HFFc6 (cell line): ENCODE data around the gene POLE. TPM values are rescaled to one million over a fixed set of nuclear protein-coding genes. Genes with fewer than 3 reads are reported as not detected.

Experiments
- DNase-seq: peaks from one replicate; pipeline ENCODE4 v3.0.0-alpha.2; 2018
- H3K27ac Mint-ChIP-seq: 2 replicates; pipeline ENCODE4 v1.8.0; 2020; ENCODE audit warnings: mild to moderate bottlenecking, mixed read lengths
- H3K27me3 Mint-ChIP-seq: 2 replicates; pipeline ENCODE4 v1.8.0; 2021; ENCODE audit warnings: mild to moderate bottlenecking, moderate library complexity, mixed read lengths; ENCODE audit not compliant: insufficient read depth
- H3K36me3 Mint-ChIP-seq: 2 replicates; pipeline ENCODE4 v1.8.0; 2021; ENCODE audit warnings: low read depth, mixed read lengths
- H3K4me1 Mint-ChIP-seq: 2 replicates; pipeline ENCODE4 v1.8.0; 2020; ENCODE audit warnings: low read depth, mixed read lengths
- H3K4me3 Mint-ChIP-seq: 2 replicates; pipeline ENCODE4 v1.8.0; 2020; ENCODE audit warnings: mild to moderate bottlenecking, moderate library complexity, mixed read lengths
- H3K9me3 Mint-ChIP-seq: 2 replicates; pipeline ENCODE4 v1.8.0; 2020; ENCODE audit warnings: mild to moderate bottlenecking, mixed read lengths
- total RNA-seq, 6 experiments: library from RNA; stranded (reverse); fragmentation: NEBNext Ultra II Directional; extraction: Animal tissue kit (Norgen Biotek cat#: 25700); gene quantifications; 2 replicates in 1 of 6; 3 replicates in 5 of 6; pipeline ENCODE4 v1.2.3, GENCODE V29; 2021
- TF ChIP-seq, protein P1 (sequence below): fragments of 200-600 bp; sonication (generic); IDR thresholded peaks from 2 replicates; pipeline ENCODE4 v1.5.0; 2021; ENCODE audit warnings: antibody characterized with exemption, mild to moderate bottlenecking

Gene POLE
- total RNA-seq, 6 experiments from 2014 or later = 19.4 to 35.5 (median 29.3) TPM

DNA sequence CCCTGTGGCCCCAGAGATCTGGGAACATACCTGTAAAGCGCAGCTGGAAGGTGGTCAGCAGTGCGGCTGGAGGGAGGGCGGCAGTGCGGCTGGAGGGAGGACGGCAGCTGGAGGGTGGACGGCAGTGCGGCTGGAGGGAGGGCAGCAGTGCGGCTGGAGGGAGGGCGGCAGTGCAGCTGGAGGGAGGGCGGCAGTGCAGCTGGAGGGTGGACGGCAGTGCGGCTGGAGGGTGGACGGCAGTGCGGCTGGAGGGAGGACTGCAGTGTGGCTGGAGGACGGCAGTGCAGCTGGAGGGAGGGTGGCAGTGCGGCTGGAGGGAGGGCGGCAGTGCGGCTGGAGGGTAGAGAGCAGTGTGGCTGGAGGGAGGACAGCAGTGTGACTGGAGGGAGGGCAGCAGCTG is 100.2 kb downstream of the POLE start:
- H3K27ac Mint-ChIP-seq = no peak overlapping the region
- H3K4me1 Mint-ChIP-seq = no peaks in the 10 kb centered on the region
- no peaks in the 10 kb centered on the region; the same call in 1 of the 2 replicates for H3K9me3 Mint-ChIP-seq
- TF ChIP-seq, protein P1, sequence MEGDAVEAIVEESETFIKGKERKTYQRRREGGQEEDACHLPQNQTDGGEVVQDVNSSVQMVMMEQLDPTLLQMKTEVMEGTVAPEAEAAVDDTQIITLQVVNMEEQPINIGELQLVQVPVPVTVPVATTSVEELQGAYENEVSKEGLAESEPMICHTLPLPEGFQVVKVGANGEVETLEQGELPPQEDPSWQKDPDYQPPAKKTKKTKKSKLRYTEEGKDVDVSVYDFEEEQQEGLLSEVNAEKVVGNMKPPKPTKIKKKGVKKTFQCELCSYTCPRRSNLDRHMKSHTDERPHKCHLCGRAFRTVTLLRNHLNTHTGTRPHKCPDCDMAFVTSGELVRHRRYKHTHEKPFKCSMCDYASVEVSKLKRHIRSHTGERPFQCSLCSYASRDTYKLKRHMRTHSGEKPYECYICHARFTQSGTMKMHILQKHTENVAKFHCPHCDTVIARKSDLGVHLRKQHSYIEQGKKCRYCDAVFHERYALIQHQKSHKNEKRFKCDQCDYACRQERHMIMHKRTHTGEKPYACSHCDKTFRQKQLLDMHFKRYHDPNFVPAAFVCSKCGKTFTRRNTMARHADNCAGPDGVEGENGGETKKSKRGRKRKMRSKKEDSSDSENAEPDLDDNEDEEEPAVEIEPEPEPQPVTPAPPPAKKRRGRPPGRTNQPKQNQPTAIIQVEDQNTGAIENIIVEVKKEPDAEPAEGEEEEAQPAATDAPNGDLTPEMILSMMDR = no peak
- H3K27me3 Mint-ChIP-seq = peaks cover 8% of the 10 kb centered on the region
- H3K4me3 Mint-ChIP-seq = no peak overlapping the region
- H3K36me3 Mint-ChIP-seq = peaks cover 4% of the 10 kb centered on the region
- DNase-seq = no peak

DNA sequence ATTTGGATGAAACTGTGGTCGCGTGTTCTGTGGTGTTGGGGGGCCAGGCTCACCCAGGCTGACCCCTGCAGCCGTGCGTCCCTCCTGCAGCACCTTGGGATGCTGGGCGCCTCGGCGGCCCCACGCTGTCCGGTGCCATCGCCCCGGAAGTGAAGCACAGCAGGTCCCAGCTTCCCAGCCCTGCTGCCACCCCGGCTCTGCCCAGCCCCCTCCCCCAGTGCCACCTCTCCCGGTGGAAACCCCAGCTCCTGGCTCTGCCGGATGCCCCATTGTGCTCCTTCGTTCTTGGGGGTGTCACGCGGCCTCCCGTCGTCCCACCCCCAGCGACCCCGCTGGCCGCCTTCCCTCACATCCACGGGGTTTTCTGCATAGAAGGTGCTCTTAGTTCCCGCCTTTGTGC is 102.0 kb downstream of the POLE start:
- Mint-ChIP-seq H3K27me3 (peaks cover 9% of the 10 kb centered on the region), H3K27ac (no peak overlapping the region)

DNA sequence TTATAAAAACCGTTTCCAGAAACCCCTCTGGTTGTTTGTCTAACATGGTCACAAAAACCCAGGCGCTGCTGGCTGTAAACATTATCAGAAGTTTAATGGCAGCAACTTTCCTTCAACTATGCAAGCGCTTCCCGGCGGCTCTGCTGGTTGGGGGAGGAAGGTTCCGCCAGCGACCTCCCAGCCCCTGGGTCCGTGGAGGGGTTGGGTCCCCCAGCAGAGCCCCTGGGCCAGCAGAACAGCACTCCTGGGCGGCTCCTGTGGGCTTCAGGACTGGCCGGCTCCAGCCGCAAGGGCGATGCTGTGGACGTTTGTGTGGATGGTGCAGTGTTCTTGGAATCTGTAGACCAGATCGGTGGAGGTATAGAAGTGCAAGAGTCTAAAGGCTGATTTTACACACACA is 102.7 kb downstream of the POLE start:
- Mint-ChIP-seq H3K4me1 (no peaks in the 10 kb centered on the region), H3K36me3 (peaks cover 4% of the 10 kb centered on the region), H3K27ac (no peak overlapping the region), H3K9me3 (no peaks in the 10 kb centered on the region; the same call in 1 of the 2 replicates), H3K27me3 (peaks cover 9% of the 10 kb centered on the region), H3K4me3 (no peak overlapping the region)
- DNase-seq = no peak
- TF ChIP-seq, protein P1 = no peak

More for the DNA sequence above, 102.0 kb downstream of the POLE start:
- TF ChIP-seq, protein P1 = no peak
- DNase-seq = no peak
- no peaks in the 10 kb centered on the region for H3K4me1 Mint-ChIP-seq
- no peaks in the 10 kb centered on the region; the same call in 1 of the 2 replicates for H3K9me3 Mint-ChIP-seq
- no peak overlapping the region for H3K4me3 Mint-ChIP-seq
- peaks cover 4% of the 10 kb centered on the region for H3K36me3 Mint-ChIP-seq

DNA sequence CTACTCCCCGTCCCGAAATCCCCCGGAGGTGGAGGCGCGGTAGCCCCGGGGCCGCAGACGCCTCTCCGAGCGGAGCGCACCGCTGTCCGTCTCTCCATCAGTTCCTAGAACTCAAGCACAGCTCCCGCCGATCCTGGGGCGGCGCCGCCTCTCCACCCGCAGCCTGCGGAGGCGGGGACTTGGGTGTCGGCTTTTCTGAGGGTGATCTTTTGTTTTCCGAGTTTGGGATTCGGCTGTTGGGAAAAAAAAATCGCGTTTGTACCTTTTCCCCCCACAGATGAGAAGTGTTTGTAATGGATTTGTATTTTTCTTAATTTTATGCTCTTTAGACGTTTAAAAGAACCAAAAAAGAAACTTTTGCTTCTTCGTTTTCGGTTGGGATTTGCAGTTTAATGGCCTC is 103.4 kb downstream of the POLE start:
- no peak overlapping the region for H3K27ac Mint-ChIP-seq
- peaks cover 5% of the 10 kb centered on the region for H3K27me3 Mint-ChIP-seq
- DNase-seq = no peak
- no peaks in the 10 kb centered on the region; the same call in 1 of the 2 replicates for H3K9me3 Mint-ChIP-seq
- H3K4me3 Mint-ChIP-seq = peak overlapping the region; percentile 52; the same call in 1 of the 2 replicates
- TF ChIP-seq, protein P1 = no peak
- peaks cover 4% of the 10 kb centered on the region for H3K36me3 Mint-ChIP-seq
- H3K4me1 Mint-ChIP-seq = no peaks in the 10 kb centered on the region

DNA sequence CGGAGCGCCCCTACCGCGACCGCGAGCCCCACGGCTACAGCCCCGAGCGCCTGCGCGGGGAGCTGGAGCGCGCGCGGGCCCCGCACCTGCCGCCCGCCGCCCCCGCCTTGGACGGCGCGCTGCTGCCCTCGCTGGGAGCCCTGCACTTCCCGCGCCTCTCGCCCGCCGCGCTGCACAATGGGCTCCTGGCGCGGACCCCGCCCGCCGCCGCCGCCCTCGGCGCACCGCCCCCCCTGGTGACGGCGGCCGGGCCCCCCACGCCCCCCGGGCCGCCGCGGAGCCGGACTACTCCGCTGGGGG is 103.8 kb downstream of the POLE start:
- H3K4me1 Mint-ChIP-seq = no peaks in the 10 kb centered on the region
- H3K36me3 Mint-ChIP-seq = peaks cover 4% of the 10 kb centered on the region
- H3K27me3 Mint-ChIP-seq = peaks cover 3% of the 10 kb centered on the region
- no peaks in the 10 kb centered on the region for H3K9me3 Mint-ChIP-seq
- DNase-seq = no peak
- TF ChIP-seq, protein P1 = no peak
- no peak overlapping the region for H3K27ac Mint-ChIP-seq
- no peak overlapping the region for H3K4me3 Mint-ChIP-seq
